IMR-90 (cell line): ENCODE measurements around the gene GPR141. TPM values are rescaled to one million over a fixed set of nuclear protein-coding genes. Genes with fewer than 3 reads are reported as not detected.

Experiments used
- ATAC-seq: fragments of 200-7000 bp; cut with Tn5 transposase; 2 replicates; pipeline ENCODE4 v1.9.1; 2020; ENCODE audit warnings: low read depth, mild to moderate bottlenecking, moderate library complexity
- BruUV-seq: library from RNA; stranded (reverse); fragments of 400-500 nt; replicated peaks from 2 replicates; lab custom pipeline; 2021; lab: Mats Ljungman, UMichigan
- CTCF ChIA-PET: fragments of 300-600 bp; formaldehyde crosslinking; extraction: SDS; loops from one replicate; lab custom pipeline; 2021; ENCODE audit warnings: antibody characterized with exemption; lab: Yijun Ruan, JAX
- POLR2A ChIA-PET: fragments of 300-600 bp; sonication (Branson Sonifier 250); formaldehyde crosslinking; loops from one replicate; lab custom pipeline; 2022; ENCODE audit warnings: antibody characterized with exemption; ENCODE audit not compliant: unreplicated experiment; lab: Charles Lee
- DNase-seq: peaks from one replicate; pipeline ENCODE4 v3.0.0; 2013
- H2AFZ ChIP-seq: replicated peaks from 2 replicates; pipeline ENCODE3; 2013; ENCODE audit warnings: low read length, mild to moderate bottlenecking; ENCODE audit not compliant: poor library complexity
- H2AK5ac ChIP-seq: 2 replicates; pipeline ENCODE4 v1.6.1; 2013; ENCODE audit warnings: low read depth, low read length, inconsistent platforms
- H2AK9ac ChIP-seq: replicated peaks from 2 replicates; pipeline ENCODE3; 2013; ENCODE audit warnings: mild to moderate bottlenecking, low read depth, low read length, moderate library complexity; ENCODE audit not compliant: poor library complexity
- H2BK120ac ChIP-seq: 2 replicates; pipeline ENCODE4 v1.6.1; 2013; ENCODE audit warnings: low read depth, low read length, inconsistent platforms
- H2BK15ac ChIP-seq: 3 replicates; pipeline ENCODE4 v1.6.1; 2013; ENCODE audit warnings: low read depth, low read length, inconsistent platforms
- H2BK20ac ChIP-seq: 2 replicates; pipeline ENCODE4 v1.6.1; 2013; ENCODE audit warnings: low read depth, mild to moderate bottlenecking, inconsistent platforms, low read length, moderate library complexity
- H2BK5ac ChIP-seq: 2 replicates; pipeline ENCODE4 v1.6.1; 2013; ENCODE audit warnings: mild to moderate bottlenecking, low read depth, low read length, inconsistent platforms; ENCODE audit not compliant: poor library complexity, severe bottlenecking
- H3K14ac ChIP-seq: replicated peaks from 2 replicates; pipeline ENCODE4 v1.6.1; 2013; ENCODE audit warnings: low read depth, low read length, inconsistent platforms
- H3K18ac ChIP-seq: 2 replicates; pipeline ENCODE4 v1.6.1; 2013; ENCODE audit warnings: low read depth, low read length, control low read depth
- H3K23ac ChIP-seq: 2 replicates; pipeline ENCODE4 v1.6.1; 2013; ENCODE audit warnings: low read depth, low read length, inconsistent platforms
- H3K27ac ChIP-seq: 2 replicates; pipeline ENCODE4 v1.5.1; 2013; ENCODE audit warnings: mild to moderate bottlenecking, control low read depth, low read length; ENCODE audit not compliant: insufficient read depth
- H3K27me3 ChIP-seq: 2 replicates; pipeline ENCODE4 v1.6.1; 2013; ENCODE audit warnings: low read length; ENCODE audit not compliant: control insufficient read depth, insufficient read depth
- H3K36me3 ChIP-seq: 2 replicates; pipeline ENCODE4 v1.6.1; 2013; ENCODE audit warnings: low read length, mixed read lengths; ENCODE audit not compliant: control insufficient read depth, insufficient read depth
- H3K4ac ChIP-seq: 2 replicates; pipeline ENCODE4 v1.6.1; 2013; ENCODE audit warnings: low read depth, low read length, inconsistent platforms
- H3K4me1 ChIP-seq: 2 replicates; pipeline ENCODE4 v1.6.1; 2013; ENCODE audit warnings: low read length, mixed read lengths; ENCODE audit not compliant: control insufficient read depth, insufficient read depth
- H3K4me2 ChIP-seq: 2 replicates; pipeline ENCODE4 v1.6.1; 2013; ENCODE audit warnings: low read depth, mild to moderate bottlenecking, control low read depth, low read length, moderate library complexity
- H3K4me3 ChIP-seq: 2 replicates; pipeline ENCODE4 v1.5.1; 2013; ENCODE audit warnings: low read depth, mild to moderate bottlenecking, control low read depth, low read length, moderate library complexity; ENCODE audit not compliant: insufficient read depth
- H3K56ac ChIP-seq: 2 replicates; pipeline ENCODE4 v1.6.1; 2013; ENCODE audit warnings: low read length, inconsistent platforms; ENCODE audit not compliant: insufficient read depth; ENCODE audit errors: extremely low read depth
- H3K79me1 ChIP-seq, 2 experiments: 2 replicates each; pipeline ENCODE4 v1.6.1; 2013; ENCODE audit warnings: low read length in 2 of 2, inconsistent platforms in 1 of 2, low read depth in 1 of 2
- H3K9ac ChIP-seq: 2 replicates; pipeline ENCODE4 v1.6.1; 2013; ENCODE audit warnings: low read depth, low read length, control low read depth
- H3K9me1 ChIP-seq: 2 replicates; pipeline ENCODE4 v1.6.1; 2013; ENCODE audit warnings: low read length, inconsistent platforms; ENCODE audit not compliant: insufficient read depth
- H3K9me3 ChIP-seq: 2 replicates; pipeline ENCODE4 v1.6.1; 2013; ENCODE audit warnings: low read length; ENCODE audit not compliant: control insufficient read depth, insufficient read depth
- H4K20me1 ChIP-seq: 2 replicates; pipeline ENCODE4 v1.6.1; 2013; ENCODE audit warnings: low read length, inconsistent platforms; ENCODE audit not compliant: insufficient read depth
- H4K5ac ChIP-seq: 2 replicates; pipeline ENCODE4 v1.6.1; 2013; ENCODE audit warnings: mild to moderate bottlenecking, low read depth, low read length, control low read depth
- H4K8ac ChIP-seq, 2 experiments: 2 replicates each; pipeline ENCODE4 v1.6.1; 2013; ENCODE audit warnings: low read depth in 2 of 2, low read length in 2 of 2, control low read depth in 1 of 2, inconsistent platforms in 1 of 2
- H4K91ac ChIP-seq: 2 replicates; pipeline ENCODE4 v1.6.1; 2013; ENCODE audit warnings: low read depth, low read length, inconsistent platforms; ENCODE audit not compliant: insufficient read depth
- BHLHE40 ChIP-seq: fragments of 150-350 bp; IDR thresholded peaks from 2 replicates; pipeline ENCODE4 v1.6.1; 2016; ENCODE audit warnings: mild to moderate bottlenecking, low read depth, low read length
- CEBPB ChIP-seq: IDR thresholded peaks from 2 replicates; pipeline ENCODE4 v1.6.1; 2012; ENCODE audit warnings: low read depth, low read length, improper control_type of control experiment
- CHD1 ChIP-seq: IDR thresholded peaks from 2 replicates; pipeline ENCODE4 v1.6.1; 2012; ENCODE audit warnings: low read depth, low read length, improper control_type of control experiment
- CTCF ChIP-seq: conservative IDR thresholded peaks from 2 replicates; pipeline ENCODE4 v1.5.1; 2012; ENCODE audit warnings: mild to moderate bottlenecking, low read depth, low read length, improper control_type of control experiment
- FOS ChIP-seq: fragments of 150-350 bp; IDR thresholded peaks from 2 replicates; pipeline ENCODE4 v1.6.1; 2016; ENCODE audit warnings: low read depth, low read length
- MAFK ChIP-seq: IDR thresholded peaks from 2 replicates; pipeline ENCODE4 v1.6.1; 2012; ENCODE audit warnings: low read depth, low read length, improper control_type of control experiment
- MAZ ChIP-seq: IDR thresholded peaks from 2 replicates; pipeline ENCODE4 v1.6.1; 2012; ENCODE audit warnings: low read depth, mild to moderate bottlenecking, low read length, improper control_type of control experiment, moderate library complexity, borderline replicate concordance
- MXI1 ChIP-seq: IDR thresholded peaks from 2 replicates; pipeline ENCODE4 v1.6.1; 2012; ENCODE audit warnings: low read depth, mild to moderate bottlenecking, low read length, moderate library complexity, borderline replicate concordance
- NFE2L2 ChIP-seq: fragments of 150-350 bp; IDR thresholded peaks from 2 replicates; pipeline ENCODE4 v1.6.1; 2016; ENCODE audit warnings: low read depth, mild to moderate bottlenecking, low read length
- POLR2A ChIP-seq: IDR thresholded peaks from 2 replicates; pipeline ENCODE4 v1.6.1; 2012; ENCODE audit warnings: mild to moderate bottlenecking, low read depth, low read length
- RAD21 ChIP-seq: IDR thresholded peaks from 2 replicates; pipeline ENCODE4 v1.6.1; 2012; ENCODE audit warnings: low read length, improper control_type of control experiment
- RCOR1 ChIP-seq: IDR thresholded peaks from 2 replicates; pipeline ENCODE4 v1.6.1; 2012; ENCODE audit warnings: mild to moderate bottlenecking, low read length, improper control_type of control experiment; ENCODE audit not compliant: insufficient replicate concordance
- RFX5 ChIP-seq: IDR thresholded peaks from 2 replicates; pipeline ENCODE4 v1.8.0; 2012; ENCODE audit warnings: low read depth, mild to moderate bottlenecking, low read length, moderate library complexity
- SMC3 ChIP-seq: fragments of 150-350 bp; IDR thresholded peaks from 2 replicates; pipeline ENCODE4 v1.6.1; 2016; ENCODE audit warnings: low read depth, mild to moderate bottlenecking, antibody characterized with exemption, low read length, moderate library complexity
- USF2 ChIP-seq: fragments of 150-350 bp; IDR thresholded peaks from 2 replicates; pipeline ENCODE4 v1.6.1; 2017; ENCODE audit warnings: mild to moderate bottlenecking, antibody characterized with exemption, low read length, low read depth
- WGBS, 2 experiments: methylation state at CpG; one replicate each; pipeline versions ENCODE4 v1.1.5 to v1.1.7; 2013; ENCODE audit warnings: missing lambda C conversion rate in 2 of 2; ENCODE audit not compliant: insufficient read length in 1 of 2; ENCODE audit errors: extremely low coverage in 2 of 2; 5-methylcytosine and 5-hydroxymethylcytosine counted together
- dilution Hi-C: fragments of 300-500 bp; cut with HindIII; formaldehyde crosslinking; loops from one replicate; pipeline ENCODE4 v1.14.3; 2018; ENCODE audit warnings: low sequenced_read_pairs; ENCODE audit not compliant: unreplicated experiment
- in situ Hi-C: fragments of 300-500 bp; cut with MboI; formaldehyde crosslinking; loops from 3 replicates; pipeline ENCODE4 v1.14.3; 2019; ENCODE audit warnings: low sequenced_read_pairs, inconsistent platforms, mixed read lengths
- intact Hi-C: fragments of 100-400 bp; cut with micrococcal nuclease; formaldehyde crosslinking; loops from 2 replicates; pipeline ENCODE4 v1.10.0; 2022
- polyA plus RNA-seq, 3 experiments: library from polyadenylated mRNA; depleted of rRNA; stranded (reverse); fragments of >200 nt; gene quantifications; 2 replicates each; pipeline ENCODE4 v1.2.3, GENCODE V29; 2012; ENCODE audit warnings: low replicate concordance in 1 of 3
- total RNA-seq: library from RNA; depleted of rRNA; stranded (reverse); fragments of >200 nt; gene quantifications from 2 replicates; pipeline ENCODE4 v1.2.3, GENCODE V29; 2012
- TF ChIP-seq, protein P1 (sequence below): fragments of 150-350 bp; IDR thresholded peaks from 2 replicates; pipeline ENCODE4 v1.6.1; 2016; ENCODE audit warnings: low read depth, mild to moderate bottlenecking, low read length, moderate library complexity, borderline replicate concordance

GPR141 gene
- total and polyA plus RNA-seq, 2 of the 4 experiments (the other 2 are of a cell fraction) = not detected

GRCh38 chr7:37701769-37702168 lies 18.2 kb downstream of the GPR141 start:
- peaks cover 2% of the 10 kb centered on the region; the same call in 1 of the 2 replicates for H3K9me3 ChIP-seq
- dilution Hi-C loops = no loop called here
- ChIA-PET POLR2A (no interaction called here), CTCF (no interaction called here)
- no peak overlapping the region for H2AFZ ChIP-seq
- H2BK20ac ChIP-seq = no peak overlapping the region
- intact Hi-C loops = no loop called here
- H2AK9ac ChIP-seq = no peak overlapping the region
- no CpG with 5 or more reads among the region's 2 CpGs for WGBS, 2 experiments
- no peak overlapping the region for H2AK5ac ChIP-seq
- H3K56ac ChIP-seq = no peak overlapping the region
- H2BK5ac ChIP-seq = no peak overlapping the region
- no peak for ATAC-seq
- no peak overlapping the region for H3K4me2 ChIP-seq
- H3K9ac ChIP-seq = no peak overlapping the region
- H3K27me3 ChIP-seq = no peaks in the 10 kb centered on the region
- H3K4ac ChIP-seq = no peak overlapping the region
- H4K8ac ChIP-seq = no peak overlapping the region
- no peaks in the 10 kb centered on the region for H3K36me3 ChIP-seq
- H3K18ac ChIP-seq = no peak overlapping the region
- H4K91ac ChIP-seq = no peak overlapping the region
- H3K9me1 ChIP-seq = no peaks in the 10 kb centered on the region
- no peak overlapping the region for H2BK15ac ChIP-seq
- BruUV-seq = no TSS peak
- H3K23ac ChIP-seq = no peak overlapping the region
- H3K27ac ChIP-seq = no peak overlapping the region
- in situ Hi-C loops = no loop called here
- no peak overlapping the region for H3K14ac ChIP-seq
- H2BK120ac ChIP-seq = no peak overlapping the region
- H4K20me1 ChIP-seq = no peaks in the 10 kb centered on the region
- no peak for DNase-seq
- H4K5ac ChIP-seq = no peak overlapping the region
- no peaks in the 10 kb centered on the region for H3K4me1 ChIP-seq
- TF ChIP-seq FOS = no peak
- TF ChIP-seq MAZ = no peak
- TF ChIP-seq, protein P1, sequence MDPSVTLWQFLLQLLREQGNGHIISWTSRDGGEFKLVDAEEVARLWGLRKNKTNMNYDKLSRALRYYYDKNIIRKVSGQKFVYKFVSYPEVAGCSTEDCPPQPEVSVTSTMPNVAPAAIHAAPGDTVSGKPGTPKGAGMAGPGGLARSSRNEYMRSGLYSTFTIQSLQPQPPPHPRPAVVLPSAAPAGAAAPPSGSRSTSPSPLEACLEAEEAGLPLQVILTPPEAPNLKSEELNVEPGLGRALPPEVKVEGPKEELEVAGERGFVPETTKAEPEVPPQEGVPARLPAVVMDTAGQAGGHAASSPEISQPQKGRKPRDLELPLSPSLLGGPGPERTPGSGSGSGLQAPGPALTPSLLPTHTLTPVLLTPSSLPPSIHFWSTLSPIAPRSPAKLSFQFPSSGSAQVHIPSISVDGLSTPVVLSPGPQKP = no peak
- no peak for TF ChIP-seq BHLHE40
- no peak for TF ChIP-seq RAD21
- no peak for TF ChIP-seq SMC3
- TF ChIP-seq POLR2A = no peak
- TF ChIP-seq MXI1 = no peak
- TF ChIP-seq RCOR1 = no peak
- TF ChIP-seq MAFK = no peak
- no peak for TF ChIP-seq RFX5
- no peak for TF ChIP-seq NFE2L2
- TF ChIP-seq USF2 = no peak
- TF ChIP-seq CTCF = no peak
- TF ChIP-seq CEBPB = no peak
- no peak for TF ChIP-seq CHD1
- H3K79me1 ChIP-seq = no peaks in the 10 kb centered on the region
- no peak overlapping the region for H3K4me3 ChIP-seq
